Esophagus muscularis mucosa (tissue), 4 donors: Measurements from ENCODE around the gene TSEN2.

Experiments
- CTCF ChIP-seq, 3 experiments: fragments of 200-600 bp in 2 of 3; fragments of 450-650 bp in 1 of 3; sonication (generic) in 2 of 3; IDR thresholded peaks; one replicate each; pipeline ENCODE4 v1.5.1; 2017 to 2019; ENCODE audit warnings: antibody characterized with exemption in 3 of 3, mild to moderate bottlenecking in 2 of 3, moderate library complexity in 1 of 3
- EP300 ChIP-seq: sonication (generic); formaldehyde crosslinking; IDR thresholded peaks from one replicate; pipeline ENCODE4 v1.6.1; 2017; ENCODE audit warnings: antibody characterized with exemption
- POLR2A ChIP-seq: fragments of 450-650 bp; IDR thresholded peaks from one replicate; pipeline ENCODE4 v1.6.1; 2017; ENCODE audit warnings: antibody characterized with exemption, moderate library complexity, mild to moderate bottlenecking, low read depth
- POLR2AphosphoS5 ChIP-seq, 2 donors: sonication (generic); formaldehyde crosslinking; IDR thresholded peaks; one replicate each; pipeline ENCODE4 v1.6.1; 2017; ENCODE audit warnings: antibody characterized with exemption in 2 of 2

- TF ChIP-seq POLR2A (no peak), CTCF (IDR thresholded peaks at IDR 0.05) (no peak), EP300 (no peak), POLR2AphosphoS5 (IDR thresholded peaks at IDR 0.05) (no peak)
These were observed 69.7 kb downstream of the TSEN2 start for GRCh38 chr3:12553921-12554391.
